HG03521 (cell line): ENCODE data around the gene SELENOM.
A peak's percentile ranks its signal among the peaks of the same experiment; 100 is the strongest.

Source experiments
- ATAC-seq: cut with Tn5 transposase; IDR thresholded peaks from one replicate; pipeline ENCODE4 v1.9.1; 2021; ENCODE audit warnings: mild to moderate bottlenecking, moderate library complexity; ENCODE audit not compliant: unreplicated experiment

The SELENOM gene, protein sequence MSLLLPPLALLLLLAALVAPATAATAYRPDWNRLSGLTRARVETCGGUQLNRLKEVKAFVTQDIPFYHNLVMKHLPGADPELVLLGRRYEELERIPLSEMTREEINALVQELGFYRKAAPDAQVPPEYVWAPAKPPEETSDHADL

DNA sequence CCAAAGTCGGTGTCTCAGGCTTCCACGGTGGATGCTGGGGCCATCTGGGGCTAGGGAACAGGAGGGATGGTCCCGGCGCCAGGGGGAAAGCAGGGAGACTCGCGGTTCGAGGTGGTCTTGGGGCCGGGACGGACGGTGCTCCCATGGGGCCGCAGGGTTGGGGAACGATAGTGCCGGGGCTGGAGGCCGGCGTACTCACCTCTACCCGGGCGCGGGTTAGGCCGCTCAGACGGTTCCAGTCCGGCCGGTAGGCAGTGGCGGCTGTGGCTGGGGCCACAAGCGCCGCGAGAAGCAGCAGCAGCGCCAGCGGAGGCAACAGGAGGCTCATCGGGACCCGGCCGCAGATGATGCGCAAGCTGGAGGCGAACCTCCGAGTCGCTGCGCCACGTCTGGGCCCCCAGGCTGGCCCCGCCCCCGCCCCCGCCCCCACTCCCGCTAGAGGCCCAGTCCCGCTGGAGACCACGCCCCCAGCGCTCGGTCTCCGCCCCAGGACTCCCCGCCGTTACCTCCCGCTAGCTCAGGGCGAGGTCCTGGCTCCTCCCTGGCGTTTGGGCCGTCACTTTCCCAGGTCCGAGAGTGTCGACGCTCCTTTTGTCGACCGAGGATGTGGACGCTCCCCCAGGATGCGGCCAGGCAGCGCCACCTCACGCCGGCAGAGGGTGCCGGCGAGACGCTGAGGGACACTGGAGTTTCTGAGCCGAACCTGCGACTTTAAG, at the start of gene SELENOM:
Gene SELENOM, minus strand, starts transcription at position 391 of the 716 bp plus-strand sequence. Its CDS starts 63 bp downstream, at position 328.
- ATAC-seq, result peak; percentile 81

DNA sequence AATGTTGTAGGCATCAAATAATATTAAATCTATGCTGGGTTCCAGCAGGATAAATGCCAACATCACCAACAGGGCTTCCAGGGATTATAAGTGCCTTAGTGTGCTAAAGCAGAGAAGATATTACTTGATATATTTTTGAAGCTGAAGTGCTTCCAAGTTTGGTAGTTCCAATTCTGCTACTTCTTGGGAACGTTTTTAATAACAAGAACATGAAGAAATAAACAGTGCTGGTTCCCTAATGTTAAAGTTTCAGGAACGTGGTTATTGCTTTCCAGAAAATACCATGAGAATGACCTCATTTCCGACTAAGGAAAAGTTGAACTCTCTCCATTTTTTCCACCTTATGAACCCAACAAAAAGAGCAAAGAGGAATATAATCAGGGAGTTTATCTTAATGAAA, 48.1 kb upstream of the SELENOM start:
- no peak for ATAC-seq

- no peak for ATAC-seq
Observed at GRCh38 chr22:31154975-31155374, 47.6 kb upstream of the SELENOM start.

DNA sequence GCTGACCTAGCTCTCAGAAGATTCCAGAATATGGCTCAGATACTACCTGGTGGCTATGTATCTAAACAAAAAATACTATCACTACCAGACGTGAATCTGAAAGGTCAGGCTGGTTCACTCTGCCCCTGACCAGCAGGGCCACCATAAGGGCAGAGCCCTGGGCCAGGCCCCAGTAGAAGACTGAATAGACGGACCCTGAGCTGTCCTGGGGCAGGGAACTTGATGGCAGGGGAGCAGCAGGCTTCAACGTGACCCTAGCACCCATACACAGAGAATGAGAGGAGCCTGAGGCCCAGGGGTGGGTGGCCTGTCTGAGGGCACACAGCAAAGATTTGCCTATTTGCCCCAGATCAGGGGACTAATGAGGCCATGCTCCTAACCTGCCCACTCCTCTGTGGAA, 46.0 kb upstream of the SELENOM start:
- ATAC-seq, result no peak

DNA sequence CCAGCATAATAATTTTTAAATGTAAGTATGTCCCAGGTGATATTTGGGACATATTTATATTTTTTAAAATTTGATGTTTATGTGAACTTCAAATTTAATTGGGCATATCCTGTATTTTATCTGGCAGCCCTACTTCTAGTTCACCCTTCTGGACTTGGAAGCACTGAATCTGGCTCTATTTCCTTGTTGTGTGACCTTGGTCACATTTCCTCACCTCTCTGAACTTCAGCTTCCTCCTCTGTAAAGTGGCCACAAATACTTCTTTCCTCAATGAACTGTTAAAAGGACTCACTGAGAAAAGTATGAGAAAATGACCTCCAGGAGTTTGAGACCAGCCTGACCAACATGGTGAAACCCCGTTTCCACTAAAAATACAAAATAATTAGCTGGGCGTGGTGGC, 44.5 kb upstream of the SELENOM start:
- no peak for ATAC-seq

DNA sequence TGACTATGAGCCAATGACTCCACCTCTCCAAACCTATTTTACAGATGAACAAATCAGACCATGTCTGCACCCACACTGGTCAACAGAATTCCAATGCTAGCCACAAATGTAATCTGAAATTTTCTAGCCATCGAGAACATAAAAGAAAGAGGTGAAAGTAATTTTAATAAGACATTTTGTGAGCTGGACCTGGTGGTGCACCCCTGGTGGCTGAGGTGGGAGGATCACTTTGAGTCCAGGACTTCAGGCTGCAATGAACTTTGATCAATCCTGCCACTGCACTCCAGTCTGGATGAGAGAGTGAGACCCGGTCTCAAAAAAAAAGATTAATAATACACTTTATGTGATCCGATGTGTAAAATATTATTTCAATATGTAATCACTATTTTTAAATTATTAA, 43.2 kb upstream of the SELENOM start:
- no peak for ATAC-seq

GRCh38 chr22:31148953-31149627, 41.7 kb upstream of the SELENOM start:
- no peak for ATAC-seq

- no peak for ATAC-seq
Observed at GRCh38 chr22:31148488-31148887, 41.1 kb upstream of the SELENOM start.

DNA sequence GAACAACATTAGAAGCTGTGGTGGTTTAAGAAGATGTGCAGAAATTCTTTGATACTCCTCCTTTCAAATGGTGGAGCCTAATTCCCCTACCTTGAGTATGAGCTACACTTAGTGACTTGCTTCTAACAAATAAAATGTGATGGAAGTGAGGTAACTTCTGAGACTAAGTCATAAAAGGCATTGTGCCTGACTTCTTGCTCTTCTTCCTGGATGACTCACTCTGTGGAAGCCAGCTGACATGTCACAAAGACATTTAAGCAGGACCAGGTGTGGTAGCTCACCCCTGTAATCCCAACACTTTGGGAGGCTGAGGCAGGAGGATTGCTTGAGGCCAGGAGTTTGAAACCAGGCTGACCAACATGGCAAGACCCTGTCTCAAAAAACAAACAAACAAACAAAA, 36.9 kb upstream of the SELENOM start:
- no peak for ATAC-seq

- no peak for ATAC-seq
Observed at GRCh38 chr22:31143537-31143936, 36.2 kb upstream of the SELENOM start.

- no peak for ATAC-seq
Observed at GRCh38 chr22:31143038-31143437, 35.7 kb upstream of the SELENOM start.

DNA sequence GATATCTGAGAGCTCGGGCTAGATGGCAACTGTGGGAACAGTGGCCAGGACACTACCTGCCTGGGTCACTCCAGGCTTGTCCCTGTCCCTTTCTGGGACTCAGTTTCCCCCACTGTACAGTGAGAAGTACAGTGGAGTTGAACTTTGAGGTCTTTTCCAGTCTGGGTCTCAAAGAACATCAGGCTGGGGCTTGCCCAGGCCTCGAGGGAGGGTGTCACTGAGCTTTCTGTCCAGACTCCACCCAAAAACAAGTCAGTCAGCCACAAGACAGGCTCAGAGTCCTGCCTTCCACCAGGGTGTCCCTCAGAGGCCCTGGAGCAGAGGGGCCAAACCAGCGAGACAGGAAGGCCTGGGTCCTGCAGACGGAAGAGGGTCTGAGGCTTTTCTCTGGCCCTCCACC, 34.9 kb upstream of the SELENOM start:
- ATAC-seq, result no peak

DNA sequence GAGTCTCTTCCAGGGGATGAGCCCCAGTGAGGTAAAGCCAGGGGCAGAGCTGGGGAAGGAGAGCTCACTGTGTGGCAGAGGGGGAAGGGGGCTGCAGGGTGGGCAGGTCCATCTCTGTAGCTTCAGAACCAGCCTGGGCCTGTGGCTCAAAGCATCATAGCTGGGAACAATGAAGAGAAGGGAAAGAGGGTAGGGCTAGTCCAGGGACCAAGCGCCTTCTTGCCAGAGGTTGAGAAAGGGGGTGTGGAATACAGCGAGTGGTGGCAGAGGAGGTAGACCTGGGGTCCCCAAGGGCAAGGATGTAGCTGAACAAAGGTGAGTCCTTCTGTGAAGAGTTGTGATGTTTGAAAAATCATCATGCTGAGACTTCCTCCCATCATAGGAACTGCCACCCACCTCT, 34.2 kb upstream of the SELENOM start:
- ATAC-seq, result no peak

- ATAC-seq, result no peak
Observed at GRCh38 chr22:31140746-31141145, 33.4 kb upstream of the SELENOM start.

DNA sequence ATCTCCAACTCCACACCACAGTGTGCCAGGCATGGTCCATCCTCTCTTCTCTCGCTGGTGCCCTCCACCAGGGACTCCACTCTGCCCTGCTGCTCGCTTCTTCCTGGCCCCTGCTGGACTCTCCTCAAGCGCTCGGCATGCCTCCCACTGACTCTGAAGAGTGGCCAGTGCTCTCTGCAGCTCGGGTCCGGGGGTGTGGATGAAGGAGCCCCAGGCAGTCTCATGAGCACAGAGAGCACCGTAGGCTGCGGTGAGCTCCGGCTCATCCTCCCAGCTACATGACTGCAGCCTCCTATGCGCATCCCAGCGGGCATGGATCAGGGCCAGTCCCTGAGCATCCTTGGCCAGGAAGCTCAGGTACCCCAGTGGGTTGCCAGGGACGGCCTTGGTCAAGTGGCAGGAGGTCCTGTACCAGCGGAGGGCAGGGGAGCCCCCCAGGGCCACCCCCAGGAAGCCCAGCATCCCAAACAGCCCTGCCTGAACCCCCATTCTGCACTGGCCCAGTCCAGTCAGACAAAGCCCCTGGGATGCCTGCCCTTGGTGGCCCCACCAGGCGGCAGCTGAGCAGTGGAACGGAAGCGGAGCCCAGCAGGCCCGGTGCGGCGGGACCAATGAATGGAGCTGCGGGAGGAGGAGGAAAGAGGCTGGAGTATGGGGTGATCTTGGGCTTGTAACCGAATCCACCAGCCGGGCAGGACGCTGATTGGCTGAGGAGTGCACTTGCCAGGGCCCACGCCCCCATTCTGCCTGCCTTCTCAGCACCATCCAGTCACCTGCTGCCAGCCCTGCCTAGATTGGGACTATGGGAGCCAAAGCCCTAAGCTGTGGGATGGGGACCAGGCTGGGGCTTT, 32.7 kb upstream of the SELENOM start, which contains the start of gene PLA2G3:
Gene PLA2G3, minus strand, starts transcription at position 643 of the 851 bp plus-strand sequence. Its CDS starts 154 bp downstream, at position 489.
- no peak for ATAC-seq

GRCh38 chr22:31139066-31139465, 31.7 kb upstream of the SELENOM start:
- no peak for ATAC-seq

DNA sequence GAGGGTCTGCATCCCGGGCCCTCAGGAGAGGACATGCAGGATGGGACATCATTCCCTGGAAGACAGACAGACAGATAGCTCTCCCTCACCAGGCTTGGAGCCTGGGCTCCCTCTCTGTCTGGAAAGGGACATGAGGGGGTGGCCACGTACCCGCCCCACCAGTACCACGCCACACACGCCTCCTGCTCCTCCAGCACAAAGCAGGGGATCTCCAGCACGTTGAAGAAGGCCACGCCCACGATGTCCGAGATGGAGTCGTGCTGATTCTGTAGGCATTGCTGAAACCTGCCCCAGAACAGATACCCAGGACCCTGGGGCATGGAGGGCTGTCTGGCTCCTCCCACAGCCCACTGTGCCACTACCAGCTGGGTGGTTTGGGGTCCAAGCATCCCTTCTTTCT, 30.8 kb upstream of the SELENOM start:
- ATAC-seq, result no peak

GRCh38 chr22:31137721-31138120, 30.4 kb upstream of the SELENOM start:
- no peak for ATAC-seq

- no peak for ATAC-seq
Observed at GRCh38 chr22:31136711-31137110, 29.3 kb upstream of the SELENOM start.

DNA sequence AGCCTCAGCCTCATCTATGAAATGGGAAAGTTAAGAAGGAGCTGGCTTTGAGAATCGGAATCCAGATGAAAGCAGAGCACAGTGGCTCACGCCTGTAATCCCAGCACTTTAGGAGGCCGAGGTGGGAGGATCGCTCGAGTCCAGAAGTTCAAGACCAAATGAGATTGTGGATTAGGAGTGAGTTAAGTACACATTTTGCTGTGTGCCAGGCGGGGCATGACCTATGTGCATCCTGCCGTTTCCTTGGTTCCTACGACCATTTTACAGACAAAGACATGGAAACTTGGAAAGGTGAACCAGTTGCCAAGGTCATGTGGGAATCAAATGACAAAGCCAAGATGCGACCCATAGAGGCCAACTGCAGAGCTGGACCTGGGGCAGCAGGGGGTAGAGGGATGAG, 28.8 kb upstream of the SELENOM start:
- no peak for ATAC-seq

GRCh38 chr22:31135706-31136105, 28.3 kb upstream of the SELENOM start:
- no peak for ATAC-seq
